ENCODE measurements around the gene GRM1.

GRCh38 chr6:146315381-146316174 lies 286.7 kb downstream of the GRM1 start:
- TF ChIP-seq EZH2 (IDR thresholded peaks at IDR 0.05) = no peak
- TF ChIP-seq POLR2AphosphoS5 (IDR thresholded peaks at IDR 0.05; ENCODE audit: borderline replicate concordance, low read depth, low read length) = no peak
- no peak for TF ChIP-seq FOXP2 (optimal IDR thresholded peaks at IDR 0.05; ENCODE audit: control extremely low read depth, extremely low read length, insufficient read depth)
